Mammary epithelial cell (primary cell): Measurements from ENCODE around the gene SNX18.

ENCODE experiments used
- EZH2 ChIP-seq: IDR thresholded peaks from 2 replicates; pipeline ENCODE4 v1.6.1; 2012; ENCODE audit warnings: low read length, inconsistent platforms, borderline replicate concordance
- TF ChIP-seq, protein P1 (sequence below), 2 donors: IDR thresholded peaks in 1 of 2; conservative IDR thresholded peaks in 1 of 2; 2 replicates each; pipeline ENCODE4 v1.5.1; 2011 to 2012; ENCODE audit warnings: inconsistent platforms in 2 of 2, low read length in 2 of 2, mild to moderate bottlenecking in 2 of 2, control low read depth in 1 of 2, low read depth in 1 of 2; ENCODE audit not compliant: insufficient read depth in 1 of 2; ENCODE audit errors: extremely low read depth in 1 of 2

DNA sequence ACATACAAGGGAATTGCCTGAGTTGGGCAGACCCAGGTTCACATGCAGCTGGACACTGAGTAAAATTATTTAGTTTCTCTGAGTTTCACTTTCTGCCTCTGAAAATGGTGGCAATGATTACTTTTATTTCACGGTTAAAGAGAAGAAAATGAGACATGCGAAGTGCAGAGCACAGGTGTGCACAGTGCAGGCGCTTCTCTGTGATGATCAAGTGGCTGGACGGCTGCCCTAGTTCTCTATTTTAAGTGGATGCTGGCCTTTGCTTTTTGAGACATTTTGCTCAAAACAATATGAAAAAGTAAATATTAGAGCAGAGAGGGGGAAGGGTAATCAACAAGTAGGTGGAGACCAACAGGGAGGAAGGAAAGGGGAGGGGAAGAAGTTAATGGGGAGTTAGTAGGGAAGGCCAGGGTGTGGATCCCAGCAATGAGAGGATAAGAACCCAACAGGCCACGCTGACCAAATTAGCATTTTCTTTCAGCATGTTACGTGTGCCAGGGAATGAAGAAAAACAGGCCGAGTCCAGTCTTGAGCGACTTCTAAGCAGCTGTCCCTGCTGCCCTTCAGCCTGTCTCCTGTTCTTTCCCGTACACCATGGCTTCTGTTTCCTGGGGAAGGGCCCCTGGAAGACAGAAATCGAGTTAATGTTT is 16.1 kb downstream of the SNX18 start:
- TF ChIP-seq, protein P1, sequence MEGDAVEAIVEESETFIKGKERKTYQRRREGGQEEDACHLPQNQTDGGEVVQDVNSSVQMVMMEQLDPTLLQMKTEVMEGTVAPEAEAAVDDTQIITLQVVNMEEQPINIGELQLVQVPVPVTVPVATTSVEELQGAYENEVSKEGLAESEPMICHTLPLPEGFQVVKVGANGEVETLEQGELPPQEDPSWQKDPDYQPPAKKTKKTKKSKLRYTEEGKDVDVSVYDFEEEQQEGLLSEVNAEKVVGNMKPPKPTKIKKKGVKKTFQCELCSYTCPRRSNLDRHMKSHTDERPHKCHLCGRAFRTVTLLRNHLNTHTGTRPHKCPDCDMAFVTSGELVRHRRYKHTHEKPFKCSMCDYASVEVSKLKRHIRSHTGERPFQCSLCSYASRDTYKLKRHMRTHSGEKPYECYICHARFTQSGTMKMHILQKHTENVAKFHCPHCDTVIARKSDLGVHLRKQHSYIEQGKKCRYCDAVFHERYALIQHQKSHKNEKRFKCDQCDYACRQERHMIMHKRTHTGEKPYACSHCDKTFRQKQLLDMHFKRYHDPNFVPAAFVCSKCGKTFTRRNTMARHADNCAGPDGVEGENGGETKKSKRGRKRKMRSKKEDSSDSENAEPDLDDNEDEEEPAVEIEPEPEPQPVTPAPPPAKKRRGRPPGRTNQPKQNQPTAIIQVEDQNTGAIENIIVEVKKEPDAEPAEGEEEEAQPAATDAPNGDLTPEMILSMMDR (conservative IDR thresholded peaks at IDR 0.05 in 1 of 2, IDR thresholded peaks at IDR 0.05 in 1 of 2; ENCODE audit: extremely low read depth in 1 of 2, insufficient read depth in 1 of 2, low read depth in 1 of 2, low read length in 2 of 2), result no peak
- no peak for TF ChIP-seq EZH2
